Epithelial cell of prostate (primary cell): ENCODE measurements around the gene IL37.

Experiments used
- DNase-seq: peaks from one replicate; pipeline ENCODE4 v3.0.0-alpha.2; 2011; ENCODE audit warnings: low read depth, low spot score
- H3K27ac ChIP-seq: fragments of 450-650 bp; 2 replicates; pipeline ENCODE4 v1.5.1; 2017; ENCODE audit warnings: mild to moderate bottlenecking

IL37 gene

GRCh38 chr2:112910865-112911264 is at the start of gene IL37:
Gene IL37 (plus strand): TSS chr2:112911165. CDS start chr2:112913013, 1,848 bp downstream.
- no peak for DNase-seq
- no peak within 1 kb of the TSS for H3K27ac ChIP-seq

GRCh38 chr2:112864072-112864471 is 46.9 kb upstream of the IL37 start:
- no peak overlapping the region for H3K27ac ChIP-seq

GRCh38 chr2:112866128-112866835 is 44.7 kb upstream of the IL37 start:
- peak overlapping the region; percentile 75 for H3K27ac ChIP-seq
- DNase-seq = no peak

More at GRCh38 chr2:112864072-112864471, 46.9 kb upstream of the IL37 start:
- no peak for DNase-seq

GRCh38 chr2:112867701-112868631 is 43.0 kb upstream of the IL37 start:
- no peak for DNase-seq
- H3K27ac ChIP-seq = peak overlapping the region; percentile 75

GRCh38 chr2:112869258-112869842 is 41.6 kb upstream of the IL37 start:
- peak overlapping the region; percentile 75 for H3K27ac ChIP-seq
- peak; percentile 86 for DNase-seq

GRCh38 chr2:112870841-112871835 is 39.8 kb upstream of the IL37 start:
- no peak for DNase-seq
- no peak overlapping the region for H3K27ac ChIP-seq

GRCh38 chr2:112876257-112876970 is 34.6 kb upstream of the IL37 start:
- H3K27ac ChIP-seq = peak overlapping the region; percentile 100
- no peak for DNase-seq

GRCh38 chr2:112876971-112877361 is 34.0 kb upstream of the IL37 start:
- DNase-seq = no peak
- peak overlapping the region; percentile 100 for H3K27ac ChIP-seq

- H3K27ac ChIP-seq = peak overlapping the region; percentile 100
- peak; percentile 64 for DNase-seq
These were observed 33.5 kb upstream of the IL37 start for GRCh38 chr2:112877423-112877822.

- DNase-seq = no peak
- H3K27ac ChIP-seq = peak overlapping the region; percentile 100
These were observed 31.4 kb upstream of the IL37 start for GRCh38 chr2:112879491-112880041.

- DNase-seq = no peak
- peak overlapping the region; percentile 100 for H3K27ac ChIP-seq
These were observed 30.9 kb upstream of the IL37 start for GRCh38 chr2:112880091-112880531.

- DNase-seq = no peak
- peak overlapping the region; percentile 100 for H3K27ac ChIP-seq
These were observed 30.3 kb upstream of the IL37 start for GRCh38 chr2:112880696-112881095.

GRCh38 chr2:112881217-112881985 is 29.6 kb upstream of the IL37 start:
- peak overlapping the region; percentile 100 for H3K27ac ChIP-seq
- DNase-seq = peak; percentile 72

GRCh38 chr2:112883669-112884068 is 27.3 kb upstream of the IL37 start:
- no peak overlapping the region for H3K27ac ChIP-seq

GRCh38 chr2:112884869-112885505 is 26.0 kb upstream of the IL37 start:
- no peak for DNase-seq
- H3K27ac ChIP-seq = peak overlapping the region; percentile 36

More at GRCh38 chr2:112883669-112884068, 27.3 kb upstream of the IL37 start:
- DNase-seq = no peak

GRCh38 chr2:112885506-112885902 is 25.5 kb upstream of the IL37 start:
- no peak for DNase-seq
- peak overlapping the region; percentile 36 for H3K27ac ChIP-seq

- no peak overlapping the region for H3K27ac ChIP-seq
- no peak for DNase-seq
These were observed 24.7 kb upstream of the IL37 start for GRCh38 chr2:112886291-112886690.
